T-helper 1 cell treated with Interleukin-12 subunit alpha and Interleukin-12 subunit beta and Interleukin-4 antibody, amounts not matched to agents 30 μg/mL and 1 μg/mL, for 36 hours (primary cell): ENCODE results near the gene RAB6B.

ENCODE experiments used
- H3K27ac Mint-ChIP-seq: one replicate; pipeline ENCODE4 v1.8.0; 2021; ENCODE audit warnings: mild to moderate bottlenecking, mixed read lengths
- H3K27me3 Mint-ChIP-seq: one replicate; pipeline ENCODE4 v1.8.0; 2021; ENCODE audit warnings: low read depth, mixed read lengths
- H3K36me3 Mint-ChIP-seq: one replicate; pipeline ENCODE4 v1.8.0; 2021; ENCODE audit warnings: low read depth, mixed read lengths
- H3K4me1 Mint-ChIP-seq: one replicate; pipeline ENCODE4 v1.8.0; 2021; ENCODE audit warnings: low read depth, mixed read lengths
- H3K4me3 Mint-ChIP-seq: one replicate; pipeline ENCODE4 v1.8.0; 2021; ENCODE audit warnings: mild to moderate bottlenecking, moderate library complexity, mixed read lengths
- H3K9me3 Mint-ChIP-seq: one replicate; pipeline ENCODE4 v1.8.0; 2021; ENCODE audit warnings: mixed read lengths

The RAB6B gene

GRCh38 chr3:133869586-133869985, 26.1 kb downstream of the RAB6B start:
- no peak overlapping the region for H3K27ac Mint-ChIP-seq
- no peaks in the 10 kb centered on the region for H3K36me3 Mint-ChIP-seq
- H3K27me3 Mint-ChIP-seq = no peaks in the 10 kb centered on the region
- no peaks in the 10 kb centered on the region for H3K9me3 Mint-ChIP-seq
- no peaks in the 10 kb centered on the region for H3K4me1 Mint-ChIP-seq
- no peak overlapping the region for H3K4me3 Mint-ChIP-seq

- Mint-ChIP-seq H3K27ac (no peak overlapping the region), H3K4me1 (no peaks in the 10 kb centered on the region), H3K9me3 (no peaks in the 10 kb centered on the region), H3K36me3 (no peaks in the 10 kb centered on the region), H3K4me3 (no peak overlapping the region), H3K27me3 (no peaks in the 10 kb centered on the region)
Measured at GRCh38 chr3:133868758-133869475, 26.8 kb downstream of the RAB6B start.

GRCh38 chr3:133868186-133868585, 27.5 kb downstream of the RAB6B start:
- Mint-ChIP-seq H3K9me3 (no peaks in the 10 kb centered on the region), H3K4me1 (no peaks in the 10 kb centered on the region), H3K4me3 (no peak overlapping the region), H3K27ac (no peak overlapping the region), H3K27me3 (peaks cover 2% of the 10 kb centered on the region), H3K36me3 (no peaks in the 10 kb centered on the region)

GRCh38 chr3:133866141-133866540, 29.5 kb downstream of the RAB6B start:
- no peak overlapping the region for H3K4me3 Mint-ChIP-seq
- peaks cover 5% of the 10 kb centered on the region for H3K27me3 Mint-ChIP-seq
- H3K36me3 Mint-ChIP-seq = no peaks in the 10 kb centered on the region
- H3K4me1 Mint-ChIP-seq = no peaks in the 10 kb centered on the region
- H3K9me3 Mint-ChIP-seq = no peaks in the 10 kb centered on the region
- no peak overlapping the region for H3K27ac Mint-ChIP-seq

- Mint-ChIP-seq H3K27ac (no peak overlapping the region), H3K9me3 (no peaks in the 10 kb centered on the region), H3K4me1 (no peaks in the 10 kb centered on the region), H3K36me3 (no peaks in the 10 kb centered on the region), H3K27me3 (peaks cover 5% of the 10 kb centered on the region), H3K4me3 (no peak overlapping the region)
Measured at GRCh38 chr3:133865136-133865855, 30.4 kb downstream of the RAB6B start.

- Mint-ChIP-seq H3K27ac (no peak overlapping the region), H3K9me3 (no peaks in the 10 kb centered on the region), H3K36me3 (no peaks in the 10 kb centered on the region), H3K4me3 (no peak overlapping the region), H3K4me1 (no peaks in the 10 kb centered on the region), H3K27me3 (peaks cover 5% of the 10 kb centered on the region)
Measured at GRCh38 chr3:133864616-133865015, 31.1 kb downstream of the RAB6B start.

GRCh38 chr3:133863911-133864310, 31.8 kb downstream of the RAB6B start:
- Mint-ChIP-seq H3K9me3 (no peaks in the 10 kb centered on the region), H3K4me1 (no peaks in the 10 kb centered on the region), H3K4me3 (no peak overlapping the region), H3K27me3 (peaks cover 5% of the 10 kb centered on the region), H3K36me3 (no peaks in the 10 kb centered on the region), H3K27ac (no peak overlapping the region)

GRCh38 chr3:133862161-133862560, 33.5 kb downstream of the RAB6B start:
- Mint-ChIP-seq H3K27me3 (peaks cover 5% of the 10 kb centered on the region), H3K36me3 (no peaks in the 10 kb centered on the region), H3K4me1 (no peaks in the 10 kb centered on the region), H3K9me3 (no peaks in the 10 kb centered on the region), H3K27ac (no peak overlapping the region), H3K4me3 (no peak overlapping the region)

GRCh38 chr3:133860519-133860918, 35.2 kb downstream of the RAB6B start:
- Mint-ChIP-seq H3K36me3 (no peaks in the 10 kb centered on the region), H3K4me1 (no peaks in the 10 kb centered on the region), H3K9me3 (no peaks in the 10 kb centered on the region), H3K27me3 (peaks cover 5% of the 10 kb centered on the region), H3K4me3 (no peak overlapping the region), H3K27ac (no peak overlapping the region)

- Mint-ChIP-seq H3K36me3 (no peaks in the 10 kb centered on the region), H3K4me3 (no peak overlapping the region), H3K27me3 (peaks cover 5% of the 10 kb centered on the region), H3K9me3 (no peaks in the 10 kb centered on the region), H3K4me1 (no peaks in the 10 kb centered on the region), H3K27ac (no peak overlapping the region)
Measured at GRCh38 chr3:133859381-133860234, 36.1 kb downstream of the RAB6B start.

GRCh38 chr3:133857767-133858166, 37.9 kb downstream of the RAB6B start:
- Mint-ChIP-seq H3K4me1 (no peaks in the 10 kb centered on the region), H3K36me3 (no peaks in the 10 kb centered on the region), H3K27ac (no peak overlapping the region), H3K4me3 (no peak overlapping the region), H3K27me3 (no peaks in the 10 kb centered on the region), H3K9me3 (no peaks in the 10 kb centered on the region)

- Mint-ChIP-seq H3K27ac (no peak overlapping the region), H3K27me3 (no peaks in the 10 kb centered on the region), H3K4me1 (no peaks in the 10 kb centered on the region), H3K4me3 (no peak overlapping the region), H3K9me3 (no peaks in the 10 kb centered on the region), H3K36me3 (no peaks in the 10 kb centered on the region)
Measured at GRCh38 chr3:133856316-133856715, 39.4 kb downstream of the RAB6B start.

GRCh38 chr3:133855772-133856171, 39.9 kb downstream of the RAB6B start:
- Mint-ChIP-seq H3K9me3 (no peaks in the 10 kb centered on the region), H3K36me3 (no peaks in the 10 kb centered on the region), H3K27ac (no peak overlapping the region), H3K4me3 (no peak overlapping the region), H3K4me1 (no peaks in the 10 kb centered on the region), H3K27me3 (no peaks in the 10 kb centered on the region)

- Mint-ChIP-seq H3K27ac (no peak overlapping the region), H3K27me3 (peaks cover 4% of the 10 kb centered on the region), H3K4me3 (no peak overlapping the region), H3K4me1 (no peaks in the 10 kb centered on the region), H3K9me3 (no peaks in the 10 kb centered on the region), H3K36me3 (no peaks in the 10 kb centered on the region)
Measured at GRCh38 chr3:133855002-133855370, 40.7 kb downstream of the RAB6B start.
